ENCODE results near the gene FLT1.

The FLT1 gene

GRCh38 chr13:28313579-28313978 lies 181.3 kb downstream of the FLT1 start:
- Histone ChIP-seq H3K27ac (no peak overlapping the region), H3K4me3 (no peak overlapping the region)

GRCh38 chr13:28306325-28306724 lies 188.6 kb downstream of the FLT1 start:
- H3K4me3 ChIP-seq, result no peak overlapping the region
- H3K27ac ChIP-seq, result no peak overlapping the region

DNA sequence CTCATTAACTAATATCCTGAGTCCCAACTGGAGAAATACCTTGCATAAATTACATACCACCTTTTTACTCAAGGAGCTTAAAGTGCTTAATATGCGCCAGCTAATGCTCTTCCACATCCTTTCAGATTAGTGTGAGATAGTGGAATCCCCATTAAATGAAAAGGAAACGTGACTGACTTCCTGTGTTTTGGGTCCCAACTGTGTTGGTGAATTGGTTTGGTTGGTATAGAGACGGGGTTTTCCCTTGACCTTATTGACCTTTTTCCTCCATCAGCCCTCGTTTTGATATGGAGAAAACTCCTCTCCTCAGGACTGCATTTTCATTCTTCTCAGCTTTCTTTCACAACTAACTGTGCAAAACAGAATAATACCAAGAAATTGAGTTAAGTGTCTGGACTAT lies 193.1 kb downstream of the FLT1 start:
- H3K27ac ChIP-seq, result no peak overlapping the region
- H3K4me3 ChIP-seq, result no peak overlapping the region

DNA sequence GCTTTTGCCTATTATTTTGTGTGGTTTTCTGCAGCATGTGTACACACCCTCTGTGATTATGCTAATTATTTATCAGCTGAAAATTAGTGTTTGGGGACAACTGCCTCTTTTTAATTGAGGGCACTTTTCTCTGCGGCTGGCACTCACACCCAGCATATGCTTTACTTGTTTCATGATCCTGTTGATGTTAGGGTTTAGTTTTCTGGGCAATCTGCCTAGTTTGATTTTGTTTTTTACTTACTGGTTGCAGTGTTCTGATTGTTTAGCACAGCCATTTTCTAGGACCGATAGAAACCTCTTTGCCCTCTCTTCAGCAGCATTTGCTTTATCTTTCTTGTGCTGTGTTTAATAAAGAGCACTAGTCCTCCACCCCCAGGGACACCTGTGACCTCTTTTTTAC lies 195.0 kb downstream of the FLT1 start:
- H3K27ac ChIP-seq, result no peak overlapping the region

GRCh38 chr13:28297341-28297740 lies 197.6 kb downstream of the FLT1 start:
- Histone ChIP-seq H3K27ac (no peak overlapping the region), H3K4me3 (no peak overlapping the region)

More for the DNA sequence above, 195.0 kb downstream of the FLT1 start:
- no peak overlapping the region for H3K4me3 ChIP-seq

DNA sequence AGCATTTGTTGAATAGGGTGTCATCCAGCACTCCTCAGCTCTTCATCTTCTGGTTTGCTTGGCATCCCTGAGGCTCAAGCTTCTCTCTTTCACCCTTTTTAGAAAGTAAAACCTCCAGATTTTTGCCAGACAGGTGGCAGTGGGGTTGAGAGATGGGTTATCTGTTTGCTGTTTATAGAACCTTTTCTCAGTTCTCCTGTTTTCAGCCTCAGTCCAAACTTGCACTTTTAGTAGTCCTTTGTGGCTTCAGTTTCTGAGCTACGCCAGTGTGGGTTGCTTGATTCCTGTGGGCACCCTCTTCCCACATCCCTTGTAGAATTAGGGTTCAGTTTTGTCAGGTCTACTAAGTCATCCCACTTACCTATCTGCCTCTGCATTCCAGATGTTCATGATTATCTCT lies 208.7 kb downstream of the FLT1 start:
- Histone ChIP-seq H3K4me3 (no peak overlapping the region), H3K27ac (no peak overlapping the region)

DNA sequence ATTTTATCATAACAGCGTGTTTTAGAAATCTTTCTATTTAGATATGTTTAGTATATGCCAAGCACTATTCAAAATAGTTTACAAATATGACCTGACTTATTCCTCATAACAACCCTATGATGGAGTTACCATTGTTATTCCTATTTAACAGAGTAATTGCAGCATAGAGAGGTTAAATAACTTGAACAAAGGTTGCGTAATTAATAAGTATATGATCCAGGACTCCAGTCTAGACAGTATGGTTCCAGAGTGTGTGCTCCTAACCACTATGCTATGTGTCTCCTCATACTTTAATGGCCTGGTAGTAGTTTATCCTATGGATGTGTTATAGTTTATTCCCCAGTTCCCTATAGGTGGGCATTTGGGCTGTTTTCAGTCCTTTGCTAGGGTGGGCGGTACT lies 211.3 kb downstream of the FLT1 start:
- no peak overlapping the region for H3K27ac ChIP-seq

GRCh38 chr13:28282451-28282850 lies 212.5 kb downstream of the FLT1 start:
- Histone ChIP-seq H3K4me3 (no peak overlapping the region), H3K27ac (no peak overlapping the region)

More for the DNA sequence above, 211.3 kb downstream of the FLT1 start:
- no peak overlapping the region for H3K4me3 ChIP-seq

DNA sequence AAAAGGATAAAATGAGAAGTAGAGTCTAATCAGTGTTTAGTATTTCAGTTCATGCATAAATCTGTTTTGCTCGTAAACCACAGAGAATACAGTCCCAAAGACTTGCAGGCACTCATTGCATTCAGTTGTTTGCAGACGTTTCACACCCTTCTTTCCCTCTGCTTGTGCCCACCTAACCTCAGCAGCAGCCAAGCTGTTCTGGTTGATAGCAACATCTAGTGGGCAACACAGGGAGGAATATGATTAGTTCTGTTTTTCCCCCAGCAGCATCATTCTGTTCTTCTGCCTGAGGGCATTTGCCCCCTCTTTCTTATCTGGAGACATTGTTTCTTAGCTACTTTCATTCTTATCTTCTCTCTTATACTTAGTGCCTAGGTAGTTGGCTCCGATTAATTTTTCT lies 221.0 kb downstream of the FLT1 start:
- H3K27ac ChIP-seq, result no peak overlapping the region

GRCh38 chr13:28271056-28271840 lies 223.7 kb downstream of the FLT1 start:
- H3K27ac ChIP-seq, result no peak overlapping the region
- H3K4me3 ChIP-seq, result no peak overlapping the region

More for the DNA sequence above, 221.0 kb downstream of the FLT1 start:
- H3K4me3 ChIP-seq, result no peak overlapping the region

- H3K4me3 ChIP-seq, result no peak overlapping the region
- no peak overlapping the region for H3K27ac ChIP-seq
Observed at GRCh38 chr13:28268800-28269223, 226.1 kb downstream of the FLT1 start.

GRCh38 chr13:28267497-28267896 lies 227.4 kb downstream of the FLT1 start:
- H3K27ac ChIP-seq, result no peak overlapping the region
- no peak overlapping the region for H3K4me3 ChIP-seq

DNA sequence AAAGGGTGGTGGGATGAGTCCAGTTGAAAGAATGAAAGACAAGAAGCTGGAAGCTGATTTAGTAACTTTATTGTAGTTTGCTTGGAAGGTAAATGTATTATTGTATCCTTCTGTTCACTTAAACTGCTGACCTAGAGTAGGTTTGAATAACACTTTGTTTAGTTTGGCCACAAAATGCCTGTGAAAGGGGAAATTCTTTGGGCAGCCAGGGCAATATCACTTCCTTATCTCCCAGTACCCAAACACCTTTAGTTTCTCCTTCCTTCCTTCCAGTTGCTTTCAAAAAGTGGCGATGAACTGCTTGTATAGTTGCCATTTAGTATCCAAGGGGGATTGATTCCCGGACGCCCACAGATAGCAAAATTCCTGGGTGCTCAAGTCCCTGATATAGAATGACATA lies 236.5 kb downstream of the FLT1 start:
- no peak overlapping the region for H3K4me3 ChIP-seq
- H3K27ac ChIP-seq, result no peak overlapping the region

GRCh38 chr13:28257305-28257704 lies 237.6 kb downstream of the FLT1 start:
- Histone ChIP-seq H3K27ac (no peak overlapping the region), H3K4me3 (no peak overlapping the region)

DNA sequence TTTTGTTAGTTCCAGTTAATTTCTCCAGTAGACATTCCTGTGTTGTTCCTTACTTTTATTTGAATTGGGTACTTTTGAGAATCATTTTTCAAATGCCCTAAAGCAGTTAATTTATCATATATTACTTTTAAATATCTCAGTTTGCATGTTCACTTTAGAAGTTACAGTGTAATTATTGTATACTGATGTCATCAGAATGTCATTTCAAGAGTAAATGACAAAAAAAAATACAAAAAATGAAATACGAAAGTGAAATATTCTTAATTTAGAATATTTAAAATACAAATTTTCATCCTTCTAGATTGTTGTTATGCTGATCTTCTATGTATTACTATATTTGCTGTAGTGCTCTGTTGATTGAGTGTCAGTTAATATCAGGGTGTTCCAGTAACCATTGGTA lies 242.4 kb downstream of the FLT1 start:
- Histone ChIP-seq H3K27ac (no peak overlapping the region), H3K4me3 (no peak overlapping the region)

DNA sequence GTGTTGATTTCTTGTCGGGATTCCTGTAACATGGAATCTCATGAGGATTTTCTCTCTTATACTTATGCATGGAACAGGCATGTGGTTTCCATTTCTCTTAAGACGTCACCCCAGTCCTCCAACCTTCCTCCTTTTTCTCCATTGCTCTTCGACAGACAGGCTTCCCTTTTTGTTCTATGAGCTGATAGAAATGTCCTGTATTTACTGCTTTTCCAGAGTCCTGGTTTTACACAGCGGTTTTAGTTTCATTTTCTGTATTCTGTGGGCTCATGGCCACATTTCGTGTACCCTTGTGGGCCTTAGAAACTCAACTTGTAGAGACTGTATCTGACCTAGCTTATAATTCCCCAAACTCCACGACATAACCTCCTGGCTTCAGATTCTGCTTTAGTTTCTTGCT lies 243.5 kb downstream of the FLT1 start:
- H3K27ac ChIP-seq, result peak overlapping the region in 2 of 21 experiments; percentile 1 to 45
- H3K4me3 ChIP-seq, result no peak overlapping the region

GRCh38 chr13:28250542-28250941 lies 244.4 kb downstream of the FLT1 start:
- no peak overlapping the region for H3K27ac ChIP-seq

More at GRCh38 chr13:28250542-28250941, 244.4 kb downstream of the FLT1 start:
- no peak overlapping the region for H3K4me3 ChIP-seq

Measured in skin epidermis (tissue), 12 donors.